ENCODE data around the gene ATP11A. TPM values are rescaled to one million over a fixed set of nuclear protein-coding genes. Genes with fewer than 3 reads are reported as not detected.

ATP11A gene
- total RNA-seq, 1 experiment from 2014 or later: 80.4 TPM

GRCh38 chr13:112741185-112741755 lies 51.4 kb downstream of the ATP11A start:
- H3K4me2 ChIP-seq (ENCODE audit: low read length): no peak overlapping the region
- ChIA-PET CTCF (no interaction called here), RAD21 (ENCODE audit: low non-redundant PET in 1 of 2, low total read pairs in 2 of 2, uncharacterized antibody in 2 of 2, unreplicated experiment in 2 of 2) (no interaction called here), POLR2A (no interaction called here)
- no peaks in the 10 kb centered on the region for H3K9me2 ChIP-seq (ENCODE audit: insufficient read depth)
- no peak overlapping the region for H2AFZ ChIP-seq (ENCODE audit: low read depth, low read length, poor library complexity, severe bottlenecking)
- no peak overlapping the region for H3K4me3 ChIP-seq (replicated peaks in 1 of 2; ENCODE audit: low read depth in 1 of 2, low read length in 2 of 2)
- TF ChIP-seq JUND (IDR thresholded peaks at IDR 0.05): no peak
- TF ChIP-seq ZFX (IDR thresholded peaks at IDR 0.05): no peak
- TF ChIP-seq CEBPB (IDR thresholded peaks at IDR 0.05; ENCODE audit: low read depth): no peak
- TF ChIP-seq, protein P1, sequence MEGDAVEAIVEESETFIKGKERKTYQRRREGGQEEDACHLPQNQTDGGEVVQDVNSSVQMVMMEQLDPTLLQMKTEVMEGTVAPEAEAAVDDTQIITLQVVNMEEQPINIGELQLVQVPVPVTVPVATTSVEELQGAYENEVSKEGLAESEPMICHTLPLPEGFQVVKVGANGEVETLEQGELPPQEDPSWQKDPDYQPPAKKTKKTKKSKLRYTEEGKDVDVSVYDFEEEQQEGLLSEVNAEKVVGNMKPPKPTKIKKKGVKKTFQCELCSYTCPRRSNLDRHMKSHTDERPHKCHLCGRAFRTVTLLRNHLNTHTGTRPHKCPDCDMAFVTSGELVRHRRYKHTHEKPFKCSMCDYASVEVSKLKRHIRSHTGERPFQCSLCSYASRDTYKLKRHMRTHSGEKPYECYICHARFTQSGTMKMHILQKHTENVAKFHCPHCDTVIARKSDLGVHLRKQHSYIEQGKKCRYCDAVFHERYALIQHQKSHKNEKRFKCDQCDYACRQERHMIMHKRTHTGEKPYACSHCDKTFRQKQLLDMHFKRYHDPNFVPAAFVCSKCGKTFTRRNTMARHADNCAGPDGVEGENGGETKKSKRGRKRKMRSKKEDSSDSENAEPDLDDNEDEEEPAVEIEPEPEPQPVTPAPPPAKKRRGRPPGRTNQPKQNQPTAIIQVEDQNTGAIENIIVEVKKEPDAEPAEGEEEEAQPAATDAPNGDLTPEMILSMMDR (IDR thresholded peaks at IDR 0.05 in 2 of 3, conservative IDR thresholded peaks at IDR 0.05 in 1 of 3; ENCODE audit: borderline replicate concordance in 1 of 3, insufficient read depth in 1 of 3, low read depth in 2 of 3, low read length in 2 of 3): no peak
- no peak for TF ChIP-seq RAD21 (IDR thresholded peaks at IDR 0.05; ENCODE audit: low read depth)
- TF ChIP-seq SP1 (IDR thresholded peaks at IDR 0.05; ENCODE audit: low read depth): no peak
- no peak for TF ChIP-seq POLR2A (IDR thresholded peaks at IDR 0.05; ENCODE audit: borderline replicate concordance, extremely low read depth, insufficient read depth, insufficient read length)
- TF ChIP-seq CBX3 (IDR thresholded peaks at IDR 0.05; ENCODE audit: low read depth): no peak
- no peak for TF ChIP-seq POLR2AphosphoS5 (IDR thresholded peaks at IDR 0.05; ENCODE audit: low read depth, low read length)
- TF ChIP-seq EGR1 (IDR thresholded peaks at IDR 0.05; ENCODE audit: low read depth): no peak
- TF ChIP-seq SRF (IDR thresholded peaks at IDR 0.05; ENCODE audit: low read depth): no peak
- TF ChIP-seq ZBTB33 (IDR thresholded peaks at IDR 0.05; ENCODE audit: extremely low read depth, insufficient replicate concordance, low read length): no peak
- no peak for TF ChIP-seq EZH2 (IDR thresholded peaks at IDR 0.05)
- no peak for TF ChIP-seq ELF1 (IDR thresholded peaks at IDR 0.05; ENCODE audit: borderline replicate concordance, low read depth)
- TF ChIP-seq, protein P2, sequence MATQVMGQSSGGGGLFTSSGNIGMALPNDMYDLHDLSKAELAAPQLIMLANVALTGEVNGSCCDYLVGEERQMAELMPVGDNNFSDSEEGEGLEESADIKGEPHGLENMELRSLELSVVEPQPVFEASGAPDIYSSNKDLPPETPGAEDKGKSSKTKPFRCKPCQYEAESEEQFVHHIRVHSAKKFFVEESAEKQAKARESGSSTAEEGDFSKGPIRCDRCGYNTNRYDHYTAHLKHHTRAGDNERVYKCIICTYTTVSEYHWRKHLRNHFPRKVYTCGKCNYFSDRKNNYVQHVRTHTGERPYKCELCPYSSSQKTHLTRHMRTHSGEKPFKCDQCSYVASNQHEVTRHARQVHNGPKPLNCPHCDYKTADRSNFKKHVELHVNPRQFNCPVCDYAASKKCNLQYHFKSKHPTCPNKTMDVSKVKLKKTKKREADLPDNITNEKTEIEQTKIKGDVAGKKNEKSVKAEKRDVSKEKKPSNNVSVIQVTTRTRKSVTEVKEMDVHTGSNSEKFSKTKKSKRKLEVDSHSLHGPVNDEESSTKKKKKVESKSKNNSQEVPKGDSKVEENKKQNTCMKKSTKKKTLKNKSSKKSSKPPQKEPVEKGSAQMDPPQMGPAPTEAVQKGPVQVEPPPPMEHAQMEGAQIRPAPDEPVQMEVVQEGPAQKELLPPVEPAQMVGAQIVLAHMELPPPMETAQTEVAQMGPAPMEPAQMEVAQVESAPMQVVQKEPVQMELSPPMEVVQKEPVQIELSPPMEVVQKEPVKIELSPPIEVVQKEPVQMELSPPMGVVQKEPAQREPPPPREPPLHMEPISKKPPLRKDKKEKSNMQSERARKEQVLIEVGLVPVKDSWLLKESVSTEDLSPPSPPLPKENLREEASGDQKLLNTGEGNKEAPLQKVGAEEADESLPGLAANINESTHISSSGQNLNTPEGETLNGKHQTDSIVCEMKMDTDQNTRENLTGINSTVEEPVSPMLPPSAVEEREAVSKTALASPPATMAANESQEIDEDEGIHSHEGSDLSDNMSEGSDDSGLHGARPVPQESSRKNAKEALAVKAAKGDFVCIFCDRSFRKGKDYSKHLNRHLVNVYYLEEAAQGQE (IDR thresholded peaks at IDR 0.05; ENCODE audit: low read depth): no peak
- no peak for TF ChIP-seq TCF7L2 (IDR thresholded peaks at IDR 0.05; ENCODE audit: borderline replicate concordance, extremely low read depth, insufficient read depth, insufficient read length)
- no peak for TF ChIP-seq EZH2phosphoT487 (IDR thresholded peaks at IDR 0.05; ENCODE audit: borderline replicate concordance)
- intact Hi-C loops (cut with micrococcal nuclease): no loop called here
- no peaks in the 10 kb centered on the region for H3K27me3 ChIP-seq (ENCODE audit: insufficient read depth, low read length)
- H3K79me2 ChIP-seq (ENCODE audit: insufficient read depth, low read length): peaks cover 36% of the 10 kb centered on the region
- H3K4me1 ChIP-seq (ENCODE audit: control insufficient read depth in 1 of 2, insufficient read depth in 2 of 2, low read length in 2 of 2): peaks cover 17 to 23% of the 10 kb centered on the region in 2 experiments
- BruUV-seq (replicated peaks): no TSS peak
- no peaks in the 10 kb centered on the region for H4K20me1 ChIP-seq (ENCODE audit: insufficient read depth)
- H3K9me3 ChIP-seq (ENCODE audit: control insufficient read depth in 1 of 2, insufficient read depth in 1 of 2, low read depth in 1 of 2, low read length in 2 of 2): no peaks in the 10 kb centered on the region
- no peak for DNase-seq (ENCODE audit: low read depth, low spot score)
- no peak overlapping the region for H3K9ac ChIP-seq (ENCODE audit: low read length)
- no peak overlapping the region for H3K27ac ChIP-seq (ENCODE audit: low read depth, low read length)
- no peaks in the 10 kb centered on the region for H3K36me3 ChIP-seq (ENCODE audit: control insufficient read depth in 1 of 2, insufficient read depth in 2 of 2, low read length in 2 of 2)
- ATAC-seq: 0 out of 2 replicates have a peak, but pooled peaks have one; percentile 21

Measured in HCT116 (cell line).